CD14-positive monocyte (primary cell): ENCODE measurements around the gene LRRC4. TPM values are rescaled to one million over a fixed set of nuclear protein-coding genes. Genes with fewer than 3 reads are reported as not detected.

ENCODE experiments used
- DNase-seq, 3 donors: peaks; one replicate each; pipeline ENCODE4 v3.0.0-alpha.2; 2011 to 2022
- H2AFZ ChIP-seq: 2 replicates; pipeline ENCODE4 v1.6.0; 2012; ENCODE audit warnings: mild to moderate bottlenecking, low read depth, low read length, inconsistent platforms; ENCODE audit not compliant: insufficient read depth, poor library complexity, severe bottlenecking
- H3K27ac ChIP-seq, 2 donors: 1 replicate in 1 of 2; 2 replicates in 1 of 2; pipeline ENCODE4 v1.5.1; 2012 to 2013; ENCODE audit warnings: low read length in 2 of 2, control low read depth in 1 of 2, inconsistent platforms in 1 of 2, low read depth in 1 of 2, mild to moderate bottlenecking in 1 of 2
- H3K27me3 ChIP-seq, 2 donors: one replicate each; pipeline versions ENCODE4 v1.6.0 to v1.6.1; 2011 to 2013; ENCODE audit warnings: low read length in 2 of 2; ENCODE audit not compliant: control insufficient read depth in 2 of 2, insufficient read depth in 2 of 2
- H3K36me3 ChIP-seq, 2 donors: replicated peaks in 1 of 2; 1 replicate in 1 of 2; 2 replicates in 1 of 2; pipeline versions ENCODE4 v1.5.1 to v1.6.1; 2012 to 2013; ENCODE audit warnings: low read length in 2 of 2, control low read depth in 1 of 2, inconsistent platforms in 1 of 2, mild to moderate bottlenecking in 1 of 2; ENCODE audit not compliant: insufficient read depth in 2 of 2, control insufficient read depth in 1 of 2
- H3K4me1 ChIP-seq, 2 donors: 1 replicate in 1 of 2; 2 replicates in 1 of 2; pipeline versions ENCODE4 v1.5.1 to v1.6.1; 2012 to 2013; ENCODE audit warnings: low read length in 2 of 2, control low read depth in 1 of 2, inconsistent platforms in 1 of 2, mild to moderate bottlenecking in 1 of 2, moderate library complexity in 1 of 2; ENCODE audit not compliant: insufficient read depth in 2 of 2, control insufficient read depth in 1 of 2
- H3K4me2 ChIP-seq: replicated peaks from 2 replicates; pipeline ENCODE3; 2012; ENCODE audit warnings: low read length, moderate library complexity, mild to moderate bottlenecking; ENCODE audit not compliant: poor library complexity, severe bottlenecking; ENCODE audit errors: extremely low read depth
- H3K4me3 ChIP-seq, 3 experiments: fragments of 200-600 bp in 1 of 3; sonication (generic) in 1 of 3; replicated peaks in 1 of 3; 1 replicate in 2 of 3; 2 replicates in 1 of 3; pipeline ENCODE4 v1.5.1; 2011 to 2013; ENCODE audit warnings: low read length in 3 of 3, mild to moderate bottlenecking in 3 of 3, control low read depth in 2 of 3, low read depth in 2 of 3, inconsistent platforms in 1 of 3, moderate library complexity in 1 of 3
- H3K79me2 ChIP-seq: 2 replicates; pipeline ENCODE4 v1.6.0; 2012; ENCODE audit warnings: mild to moderate bottlenecking, control low read depth, inconsistent platforms, low read length, moderate library complexity; ENCODE audit not compliant: insufficient read depth
- H3K9ac ChIP-seq: 2 replicates; pipeline ENCODE4 v1.6.0; 2017; ENCODE audit warnings: low read length, mild to moderate bottlenecking; ENCODE audit not compliant: insufficient read depth, poor library complexity, severe bottlenecking
- H3K9me3 ChIP-seq, 2 donors: replicated peaks in 1 of 2; 1 replicate in 1 of 2; 2 replicates in 1 of 2; pipeline versions ENCODE4 v1.5.1 to v1.6.1; 2012 to 2013; ENCODE audit warnings: low read length in 2 of 2, control low read depth in 1 of 2; ENCODE audit not compliant: control insufficient read depth in 1 of 2, insufficient read depth in 1 of 2
- H4K20me1 ChIP-seq: 2 replicates; pipeline ENCODE4 v1.6.0; 2012; ENCODE audit warnings: mild to moderate bottlenecking, low read length, control low read depth, moderate library complexity; ENCODE audit not compliant: insufficient read depth
- H3K27ac Mint-ChIP-seq, 7 donors: one replicate each; pipeline ENCODE4 v1.8.0; 2020; ENCODE audit warnings: mild to moderate bottlenecking in 7 of 7, mixed read lengths in 7 of 7, moderate library complexity in 6 of 7, inconsistent platforms in 2 of 7
- H3K27me3 Mint-ChIP-seq, 3 donors: one replicate each; pipeline ENCODE4 v1.8.0; 2021 to 2022; ENCODE audit warnings: low read depth in 3 of 3, mild to moderate bottlenecking in 3 of 3, mixed read lengths in 3 of 3, moderate library complexity in 3 of 3, inconsistent platforms in 1 of 3
- H3K36me3 Mint-ChIP-seq, 2 donors: one replicate each; pipeline ENCODE4 v1.8.0; 2020; ENCODE audit warnings: mixed read lengths in 2 of 2, inconsistent platforms in 1 of 2, mild to moderate bottlenecking in 1 of 2
- H3K4me1 Mint-ChIP-seq: one replicate; pipeline ENCODE4 v1.8.0; 2020; ENCODE audit warnings: mild to moderate bottlenecking, mixed read lengths
- H3K4me3 Mint-ChIP-seq, 2 donors: one replicate each; pipeline ENCODE4 v1.8.0; 2020; ENCODE audit warnings: mild to moderate bottlenecking in 2 of 2, mixed read lengths in 2 of 2, moderate library complexity in 1 of 2
- H3K9me3 Mint-ChIP-seq, 7 donors: one replicate each; pipeline ENCODE4 v1.8.0; 2020 to 2022; ENCODE audit warnings: mixed read lengths in 7 of 7, mild to moderate bottlenecking in 6 of 7, moderate library complexity in 6 of 7, inconsistent platforms in 2 of 7
- WGBS: methylation state at CpG from one replicate; pipeline ENCODE4 v1.1.5; 2013; ENCODE audit warnings: missing lambda C conversion rate; ENCODE audit not compliant: insufficient coverage; 5-methylcytosine and 5-hydroxymethylcytosine counted together
- intact Hi-C, 2 donors: fragments of 100-400 bp; cut with micrococcal nuclease; formaldehyde crosslinking; loops; one replicate each; pipeline versions ENCODE4 v1.15.0 to v1.15.1; 2023
- polyA plus RNA-seq, 3 donors: library from polyadenylated mRNA; depleted of rRNA in 1 of 3; unstranded in 2 of 3; stranded (reverse) in 1 of 3; fragments of 300-500 nt in 2 of 3; fragments of >200 nt in 1 of 3; fragmentation: Illumina TruSeq in 2 of 3; gene quantifications; 1 replicate in 2 of 3; 2 replicates in 1 of 3; pipeline ENCODE4 v1.2.3, GENCODE V29; 2012 to 2021
- TF ChIP-seq, protein P1 (sequence below): fragments of 200-600 bp; IDR thresholded peaks from one replicate; pipeline ENCODE4 v1.8.0; 2022; ENCODE audit warnings: antibody characterized with exemption, mild to moderate bottlenecking

Gene LRRC4
- polyA plus RNA-seq, 3 donors, result 0.12 to 3.3 (median 0.91) TPM

DNA sequence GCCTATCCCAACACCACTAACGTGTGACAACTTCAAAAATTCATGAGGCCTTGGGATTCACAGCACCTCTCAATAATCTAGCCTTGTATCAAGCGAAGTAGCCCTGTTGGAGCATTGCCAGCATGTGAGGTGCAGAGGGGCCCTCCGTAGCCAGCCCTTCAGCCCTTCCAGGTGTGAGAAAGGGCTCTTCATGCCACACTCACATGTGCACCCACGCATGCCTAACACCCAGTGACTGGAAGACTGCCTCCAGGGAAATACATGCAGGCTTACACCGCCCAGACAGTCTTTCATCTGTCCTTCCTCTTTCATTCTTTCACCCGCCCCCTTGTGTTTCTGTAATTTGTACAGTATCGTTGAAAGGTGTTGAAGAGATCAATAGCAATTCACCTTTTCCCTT lies 26.1 kb downstream of the LRRC4 start:
- peaks cover 42 to 46% of the 10 kb centered on the region in 2 donors for H3K36me3 Mint-ChIP-seq

DNA sequence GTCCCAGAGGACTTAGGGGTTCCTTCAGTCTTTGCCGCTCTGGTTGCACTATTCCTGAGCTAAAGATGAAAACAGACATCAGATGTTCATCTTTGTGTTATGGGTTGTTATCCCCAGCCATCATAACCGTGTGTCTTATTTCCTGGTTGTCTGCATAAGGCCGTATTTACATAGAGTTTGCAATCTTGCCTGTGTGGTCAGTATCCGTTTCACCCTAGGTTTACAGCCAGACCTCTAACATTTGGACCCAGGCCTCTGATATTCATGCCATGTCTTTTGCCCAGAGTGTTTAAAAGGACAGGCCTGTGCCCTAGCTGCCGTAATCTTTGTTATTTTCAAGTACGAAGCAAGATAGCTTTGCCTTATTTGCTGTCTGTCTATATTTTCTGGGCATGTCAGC lies 26.6 kb downstream of the LRRC4 start:
- H2AFZ ChIP-seq, result no peak overlapping the region
- no peaks in the 10 kb centered on the region for H3K27me3 ChIP-seq
- no peak overlapping the region for H3K4me3 Mint-ChIP-seq
- intact Hi-C loops, result no loop called here
- no peak overlapping the region for H3K4me3 ChIP-seq
- peaks cover 44% of the 10 kb centered on the region for H3K4me1 Mint-ChIP-seq
- H3K9ac ChIP-seq, result no peak overlapping the region
- 94% methylated on average over 5 of the region's 6 CpGs for WGBS
- peak overlapping the region in 1 of 2 donors; percentile 55 for H3K27ac ChIP-seq
- peaks cover 39 to 41% of the 10 kb centered on the region in 2 donors for H3K36me3 Mint-ChIP-seq
- H3K4me2 ChIP-seq, result no peak overlapping the region
- no peak for DNase-seq
- peaks cover 0 to 4% (median 0%) of the 10 kb centered on the region in 3 donors for H3K27me3 Mint-ChIP-seq
- H3K27ac Mint-ChIP-seq, result peak overlapping the region in 3 of 7 donors; percentile 48 to 71 (median 68)
- no peaks in the 10 kb centered on the region for H3K9me3 ChIP-seq
- no peaks in the 10 kb centered on the region for H3K79me2 ChIP-seq
- TF ChIP-seq, protein P1, sequence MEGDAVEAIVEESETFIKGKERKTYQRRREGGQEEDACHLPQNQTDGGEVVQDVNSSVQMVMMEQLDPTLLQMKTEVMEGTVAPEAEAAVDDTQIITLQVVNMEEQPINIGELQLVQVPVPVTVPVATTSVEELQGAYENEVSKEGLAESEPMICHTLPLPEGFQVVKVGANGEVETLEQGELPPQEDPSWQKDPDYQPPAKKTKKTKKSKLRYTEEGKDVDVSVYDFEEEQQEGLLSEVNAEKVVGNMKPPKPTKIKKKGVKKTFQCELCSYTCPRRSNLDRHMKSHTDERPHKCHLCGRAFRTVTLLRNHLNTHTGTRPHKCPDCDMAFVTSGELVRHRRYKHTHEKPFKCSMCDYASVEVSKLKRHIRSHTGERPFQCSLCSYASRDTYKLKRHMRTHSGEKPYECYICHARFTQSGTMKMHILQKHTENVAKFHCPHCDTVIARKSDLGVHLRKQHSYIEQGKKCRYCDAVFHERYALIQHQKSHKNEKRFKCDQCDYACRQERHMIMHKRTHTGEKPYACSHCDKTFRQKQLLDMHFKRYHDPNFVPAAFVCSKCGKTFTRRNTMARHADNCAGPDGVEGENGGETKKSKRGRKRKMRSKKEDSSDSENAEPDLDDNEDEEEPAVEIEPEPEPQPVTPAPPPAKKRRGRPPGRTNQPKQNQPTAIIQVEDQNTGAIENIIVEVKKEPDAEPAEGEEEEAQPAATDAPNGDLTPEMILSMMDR, result no peak
- peaks cover 36 to 43% of the 10 kb centered on the region in 2 donors for H3K4me1 ChIP-seq
- H3K9me3 Mint-ChIP-seq, result no peaks in the 10 kb centered on the region
- peaks cover 12 to 56% of the 10 kb centered on the region in 2 donors for H3K36me3 ChIP-seq
- H4K20me1 ChIP-seq, result peaks cover 38% of the 10 kb centered on the region

More for the DNA sequence above, 26.1 kb downstream of the LRRC4 start:
- H3K36me3 ChIP-seq, result peaks cover 12 to 61% of the 10 kb centered on the region in 2 donors
- H3K4me2 ChIP-seq, result no peak overlapping the region
- no peak overlapping the region for H3K27ac ChIP-seq
- H3K9ac ChIP-seq, result no peak overlapping the region
- H3K79me2 ChIP-seq, result no peaks in the 10 kb centered on the region
- no peak overlapping the region for H3K4me3 ChIP-seq
- Mint-ChIP-seq H3K27ac (no peak overlapping the region), H3K27me3 (peaks cover 0 to 4% (median 0%) of the 10 kb centered on the region in 3 donors), H3K4me1 (peaks cover 39% of the 10 kb centered on the region), H3K9me3 (no peaks in the 10 kb centered on the region), H3K4me3 (no peak overlapping the region)
- H3K27me3 ChIP-seq, result no peaks in the 10 kb centered on the region
- TF ChIP-seq, protein P1, result no peak
- H3K4me1 ChIP-seq, result peaks cover 33 to 38% of the 10 kb centered on the region in 2 donors
- peaks cover 42% of the 10 kb centered on the region for H4K20me1 ChIP-seq
- no peak overlapping the region for H2AFZ ChIP-seq
- no peaks in the 10 kb centered on the region for H3K9me3 ChIP-seq
- 96% methylated on average over 4 of the region's 7 CpGs for WGBS
- intact Hi-C loops, result no loop called here
- DNase-seq, result no peak
